GM10266 (cell line): ENCODE measurements around the gene DENND1B.

Experiments
- DNase-seq: peaks from one replicate; pipeline ENCODE4 v3.0.0; 2012; ENCODE audit errors: extremely low spot score
- TF ChIP-seq, protein P1 (sequence below): IDR thresholded peaks from 2 replicates; pipeline ENCODE4 v1.5.1; 2012; ENCODE audit warnings: mild to moderate bottlenecking, low read depth; ENCODE audit not compliant: control insufficient read depth, insufficient read depth; ENCODE audit errors: missing control alignments

The DENND1B gene

DNA sequence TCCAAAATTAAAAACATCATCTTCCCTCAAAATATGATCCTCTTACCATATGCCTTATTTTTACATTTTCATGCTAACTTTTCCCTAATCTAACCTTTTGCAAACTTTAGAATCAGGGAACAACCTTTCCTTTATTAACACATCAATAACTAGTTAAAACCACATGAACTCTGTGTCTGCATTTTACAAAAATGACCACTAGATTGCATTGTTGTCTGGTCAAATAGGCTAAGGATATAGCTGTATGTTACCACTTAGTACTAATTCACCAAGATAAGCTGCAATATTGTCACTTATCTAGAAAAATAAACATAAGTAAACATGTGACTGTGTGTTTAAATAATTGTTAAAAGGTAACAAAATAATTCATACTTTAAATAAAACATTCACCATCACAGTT, 82.3 kb downstream of the DENND1B start:
- no peak for DNase-seq
- TF ChIP-seq, protein P1, sequence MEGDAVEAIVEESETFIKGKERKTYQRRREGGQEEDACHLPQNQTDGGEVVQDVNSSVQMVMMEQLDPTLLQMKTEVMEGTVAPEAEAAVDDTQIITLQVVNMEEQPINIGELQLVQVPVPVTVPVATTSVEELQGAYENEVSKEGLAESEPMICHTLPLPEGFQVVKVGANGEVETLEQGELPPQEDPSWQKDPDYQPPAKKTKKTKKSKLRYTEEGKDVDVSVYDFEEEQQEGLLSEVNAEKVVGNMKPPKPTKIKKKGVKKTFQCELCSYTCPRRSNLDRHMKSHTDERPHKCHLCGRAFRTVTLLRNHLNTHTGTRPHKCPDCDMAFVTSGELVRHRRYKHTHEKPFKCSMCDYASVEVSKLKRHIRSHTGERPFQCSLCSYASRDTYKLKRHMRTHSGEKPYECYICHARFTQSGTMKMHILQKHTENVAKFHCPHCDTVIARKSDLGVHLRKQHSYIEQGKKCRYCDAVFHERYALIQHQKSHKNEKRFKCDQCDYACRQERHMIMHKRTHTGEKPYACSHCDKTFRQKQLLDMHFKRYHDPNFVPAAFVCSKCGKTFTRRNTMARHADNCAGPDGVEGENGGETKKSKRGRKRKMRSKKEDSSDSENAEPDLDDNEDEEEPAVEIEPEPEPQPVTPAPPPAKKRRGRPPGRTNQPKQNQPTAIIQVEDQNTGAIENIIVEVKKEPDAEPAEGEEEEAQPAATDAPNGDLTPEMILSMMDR = peak; percentile 44

DNA sequence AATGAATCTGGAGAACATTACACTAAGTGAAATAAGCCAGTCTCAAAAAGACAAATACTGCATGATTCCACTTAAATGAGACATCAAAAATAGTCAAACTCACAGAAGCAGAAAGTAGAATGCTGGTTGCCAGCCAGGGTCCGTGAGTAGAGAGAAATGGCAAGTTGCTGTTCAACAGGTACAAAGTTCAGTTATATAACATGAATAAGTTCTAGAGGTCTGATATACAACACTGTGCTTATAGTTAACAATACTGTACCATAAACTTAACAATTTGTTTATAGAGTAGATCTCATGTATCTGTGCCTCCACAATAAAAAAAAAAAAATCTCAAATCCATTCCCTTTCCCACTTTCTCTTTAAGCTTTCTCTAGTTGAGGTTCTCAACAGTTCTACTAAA, 83.5 kb downstream of the DENND1B start:
- TF ChIP-seq, protein P1 = no peak
- no peak for DNase-seq

DNA sequence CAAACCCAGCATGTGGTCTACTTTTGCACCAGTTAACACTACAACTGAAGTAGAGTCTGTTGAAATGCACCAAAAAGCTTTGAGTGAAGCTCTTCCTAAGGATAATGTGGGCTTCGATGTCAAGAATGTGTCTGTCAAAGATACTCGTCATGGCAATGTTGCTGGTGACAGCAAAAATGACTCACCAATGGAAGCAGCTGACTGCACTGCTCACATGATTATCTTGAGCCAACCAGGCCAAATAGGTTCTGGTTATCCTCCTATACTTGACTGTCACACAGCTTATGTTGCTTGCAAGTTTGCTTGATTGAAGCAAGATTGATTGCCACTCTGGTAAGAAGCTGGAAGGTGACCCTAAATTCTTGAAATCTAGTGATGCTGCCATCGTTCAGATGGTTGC, 85.2 kb downstream of the DENND1B start:
- TF ChIP-seq, protein P1 = no peak

DNA sequence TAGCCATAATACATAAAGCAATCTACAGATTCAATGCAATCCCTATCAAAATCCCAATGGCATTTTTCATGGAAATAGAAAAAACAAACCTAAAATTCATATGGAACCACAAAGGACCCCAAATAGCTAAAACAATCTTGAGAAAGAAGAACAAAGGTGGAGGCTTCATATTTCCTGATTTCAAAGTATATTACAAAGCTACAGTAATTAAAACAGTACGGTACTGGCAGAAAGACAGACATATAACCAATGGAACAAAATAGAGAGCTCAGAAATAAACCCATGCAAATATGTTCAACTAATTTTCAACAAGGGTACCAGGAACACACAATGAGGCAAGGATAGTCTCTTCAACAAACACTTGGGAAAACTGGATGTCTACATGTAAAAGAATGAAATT, 87.0 kb downstream of the DENND1B start:
- no peak for DNase-seq
- TF ChIP-seq, protein P1 = no peak

More for the DNA sequence above, 85.2 kb downstream of the DENND1B start:
- no peak for DNase-seq

DNA sequence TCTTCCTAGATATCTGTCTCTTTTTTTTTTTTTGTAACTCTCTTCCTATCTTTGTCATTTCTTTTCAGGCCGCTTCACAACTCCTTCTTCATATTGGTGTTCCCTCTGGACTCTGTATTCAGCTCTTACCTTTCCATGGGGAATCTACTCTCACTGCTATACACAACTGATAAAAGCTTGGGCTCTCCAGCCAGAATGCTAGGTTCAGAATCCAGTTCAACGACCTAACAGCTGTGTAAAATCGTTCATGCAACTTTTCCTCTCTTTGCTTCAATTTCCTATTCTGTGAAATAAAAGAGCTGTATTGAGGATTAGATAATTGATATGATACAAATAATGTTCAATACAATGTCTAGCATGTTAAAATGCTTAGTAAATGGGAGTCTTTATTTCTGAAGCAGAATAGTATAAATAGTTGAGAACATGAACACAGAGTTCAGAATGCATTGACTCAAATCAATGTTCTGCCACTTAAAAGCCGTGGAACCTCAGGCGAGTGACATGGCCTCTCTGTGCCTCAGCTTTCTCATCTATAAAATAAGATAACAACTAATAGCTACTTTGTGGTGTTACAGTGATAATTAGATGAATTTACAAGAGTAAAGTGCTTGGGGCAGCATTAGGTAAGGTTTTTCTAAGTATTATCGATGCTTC, 88.5 kb downstream of the DENND1B start:
- DNase-seq = no peak
- TF ChIP-seq, protein P1 = no peak

DNA sequence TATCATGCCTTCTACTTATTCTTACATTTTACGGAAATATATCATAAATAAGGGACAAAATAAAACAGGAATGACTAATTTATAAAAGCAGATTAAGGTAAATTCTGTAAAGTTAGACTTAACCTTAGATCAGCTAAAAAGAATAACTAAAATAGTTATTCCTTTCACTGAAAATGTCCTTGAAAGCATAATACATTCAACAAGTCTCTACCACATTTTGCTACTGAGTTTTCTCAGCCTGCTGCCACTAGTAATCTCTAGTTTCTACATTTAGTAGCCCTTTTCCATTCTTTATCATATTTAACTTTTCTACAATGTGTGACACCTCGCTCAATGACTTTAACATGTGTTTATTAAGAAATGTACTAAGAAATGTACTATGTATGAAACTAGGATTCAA, 89.0 kb downstream of the DENND1B start:
- DNase-seq = no peak
- TF ChIP-seq, protein P1 = no peak

DNA sequence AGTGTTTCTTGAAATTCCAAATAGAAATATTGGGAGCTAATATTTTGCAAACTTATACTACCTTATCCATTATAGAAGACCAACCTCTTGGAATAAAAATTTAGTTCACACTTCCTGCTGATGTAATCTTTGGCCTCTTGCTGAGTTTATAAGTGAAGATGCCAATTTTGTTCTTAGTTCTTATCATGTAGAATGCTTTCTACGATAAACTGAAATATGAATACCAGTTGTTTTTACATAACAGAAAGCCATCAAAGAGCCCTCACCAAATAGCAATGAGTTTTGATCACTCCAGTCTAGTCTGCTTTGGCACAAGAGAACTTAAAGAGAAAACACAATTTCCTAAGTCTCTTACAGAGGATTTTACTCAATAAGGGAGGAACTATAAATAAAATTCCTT, 89.5 kb downstream of the DENND1B start:
- TF ChIP-seq, protein P1 = no peak
- DNase-seq = no peak
